Fibroblast of mammary gland (primary cell): ENCODE measurements around the gene GRM7.

Source experiments
- DNase-seq: peaks from one replicate; pipeline ENCODE4 v3.0.0-alpha.2; 2010; ENCODE audit warnings: low read depth
- H3K4me3 ChIP-seq: 2 replicates; pipeline ENCODE4 v1.5.1; 2011; ENCODE audit warnings: low read depth, mild to moderate bottlenecking, low read length, moderate library complexity; ENCODE audit not compliant: control insufficient read depth
- CTCF ChIP-seq: conservative IDR thresholded peaks from 2 replicates; pipeline ENCODE4 v1.5.1; 2011; ENCODE audit warnings: low read depth, low read length, inconsistent platforms; ENCODE audit not compliant: control insufficient read depth, insufficient read depth

The GRM7 gene

GRCh38 chr3:6860954-6861624 is at the start of gene GRM7:
TSS of gene GRM7 (plus strand) at chr3:6861115.
- H3K4me3 ChIP-seq, result no peak within 1 kb of the TSS
- TF ChIP-seq CTCF, result no peak

GRCh38 chr3:6821411-6821810 is 39.5 kb upstream of the GRM7 start:
- TF ChIP-seq CTCF, result no peak
- DNase-seq, result no peak
- no peak overlapping the region for H3K4me3 ChIP-seq

More at GRCh38 chr3:6860954-6861624, at the start of gene GRM7:
- DNase-seq, result no peak

- no peak for DNase-seq
- H3K4me3 ChIP-seq, result no peak overlapping the region
- no peak for TF ChIP-seq CTCF
Measured at GRCh38 chr3:6825524-6825923, 35.4 kb upstream of the GRM7 start.

- DNase-seq, result no peak
- TF ChIP-seq CTCF, result no peak
- H3K4me3 ChIP-seq, result no peak overlapping the region
Measured at GRCh38 chr3:6827453-6827852, 33.5 kb upstream of the GRM7 start.

- no peak for DNase-seq
- TF ChIP-seq CTCF, result no peak
- no peak overlapping the region for H3K4me3 ChIP-seq
Measured at GRCh38 chr3:6844723-6845122, 16.2 kb upstream of the GRM7 start.

GRCh38 chr3:6854184-6854583 is 6.7 kb upstream of the GRM7 start:
- no peak for DNase-seq
- TF ChIP-seq CTCF, result no peak
- H3K4me3 ChIP-seq, result no peak overlapping the region

- no peak overlapping the region for H3K4me3 ChIP-seq
- no peak for TF ChIP-seq CTCF
- DNase-seq, result no peak
Measured at GRCh38 chr3:6857510-6857909, 3.4 kb upstream of the GRM7 start.
